GM15510 (cell line): ENCODE measurements around the gene CDC42.

Experiments used
- POLR2A ChIP-seq: IDR thresholded peaks from 3 replicates; pipeline ENCODE4 v1.6.1; 2011; ENCODE audit warnings: borderline replicate concordance; ENCODE audit not compliant: insufficient read length; ENCODE audit errors: extremely low read depth

Gene CDC42

GRCh38 chr1:22118291-22118992, 65.9 kb downstream of the CDC42 start:
- no peak for TF ChIP-seq POLR2A

DNA sequence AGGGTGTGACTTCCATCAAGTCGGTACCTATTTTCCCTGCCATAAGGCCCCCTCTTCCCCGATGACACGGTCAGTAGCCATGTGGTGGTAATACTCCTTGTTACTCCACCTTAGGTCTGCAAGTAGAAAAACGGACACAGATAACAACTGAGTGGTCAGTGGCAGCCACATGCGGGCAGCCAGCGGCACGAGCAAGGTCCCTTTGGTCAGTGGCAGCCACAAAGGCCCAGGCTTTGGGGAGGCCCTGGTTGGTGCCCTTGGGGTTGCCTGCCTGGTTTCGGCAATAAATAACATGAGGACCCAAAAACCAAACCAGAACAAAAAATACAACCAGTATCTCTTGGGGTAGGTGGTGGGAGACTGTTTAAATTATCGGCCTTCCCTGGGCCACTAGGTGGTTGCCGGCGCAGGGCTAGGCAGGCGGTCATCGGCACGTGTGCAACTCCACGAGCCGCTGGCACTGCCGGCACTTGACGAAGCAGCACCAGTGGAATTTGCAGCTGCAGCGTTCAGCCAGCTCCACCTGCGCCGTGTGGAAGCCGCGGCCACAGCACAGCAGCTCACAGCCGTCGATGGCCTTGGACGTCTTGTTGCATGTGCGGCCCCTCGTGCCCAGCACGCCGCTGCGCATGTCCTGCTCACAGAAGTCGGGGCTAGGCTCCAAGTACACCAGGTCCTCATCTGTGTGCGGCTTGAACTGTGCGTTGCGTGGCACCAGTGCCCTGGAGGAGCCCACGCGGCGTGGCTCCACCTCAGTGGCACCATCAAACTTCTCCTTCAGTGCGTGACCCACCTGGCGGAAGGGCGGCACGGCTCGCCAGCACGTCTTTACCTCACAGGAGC, 67.3 kb downstream of the CDC42 start:
- TF ChIP-seq POLR2A = no peak

- no peak for TF ChIP-seq POLR2A
These were observed 67.9 kb downstream of the CDC42 start for GRCh38 chr1:22120469-22120790.

GRCh38 chr1:22121421-22121911, 69.0 kb downstream of the CDC42 start:
- TF ChIP-seq POLR2A = no peak

GRCh38 chr1:22122273-22123070, 70.0 kb downstream of the CDC42 start:
- TF ChIP-seq POLR2A = no peak

DNA sequence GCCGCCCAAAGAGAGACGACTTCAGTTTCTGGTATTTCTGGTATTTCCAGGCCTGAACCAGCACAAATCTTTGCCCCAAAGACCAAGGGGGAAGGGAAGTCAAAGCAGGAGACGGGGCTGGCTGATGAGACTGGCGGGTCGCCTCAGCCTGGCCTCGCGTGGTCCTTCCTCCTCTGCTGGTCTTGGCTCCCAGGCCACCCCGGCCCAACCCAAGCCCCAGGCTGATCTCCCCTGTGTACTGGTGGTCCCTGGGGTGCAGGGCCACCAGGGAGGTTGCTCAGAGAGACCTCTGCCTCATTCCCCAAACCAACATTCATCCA, 70.5 kb downstream of the CDC42 start:
- TF ChIP-seq POLR2A = no peak

DNA sequence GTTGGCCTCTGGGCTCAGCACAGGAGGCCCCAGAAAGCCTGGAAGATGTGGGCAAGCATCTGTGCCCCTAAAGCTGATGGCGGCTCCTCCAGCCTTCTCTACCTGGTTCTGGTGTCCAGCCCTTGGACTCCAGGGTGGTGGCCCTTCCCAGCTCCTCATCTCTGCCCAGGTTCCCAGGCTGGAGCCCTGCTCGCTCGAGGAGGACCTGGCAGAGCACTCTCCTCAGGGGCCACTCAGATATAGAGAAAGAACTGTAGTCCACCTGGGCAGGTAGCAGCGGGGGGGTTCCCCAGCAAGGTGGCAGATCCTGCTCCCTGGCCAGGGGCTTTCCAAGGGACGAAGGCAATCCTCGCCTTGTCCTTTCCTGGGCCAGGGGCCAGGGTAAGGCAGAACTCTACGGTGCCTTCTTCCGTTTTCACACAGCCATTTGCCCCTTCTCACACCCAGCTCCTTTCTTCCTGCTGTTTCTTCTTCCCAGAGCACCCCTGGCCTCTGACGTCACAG, 71.4 kb downstream of the CDC42 start:
- TF ChIP-seq POLR2A = no peak

DNA sequence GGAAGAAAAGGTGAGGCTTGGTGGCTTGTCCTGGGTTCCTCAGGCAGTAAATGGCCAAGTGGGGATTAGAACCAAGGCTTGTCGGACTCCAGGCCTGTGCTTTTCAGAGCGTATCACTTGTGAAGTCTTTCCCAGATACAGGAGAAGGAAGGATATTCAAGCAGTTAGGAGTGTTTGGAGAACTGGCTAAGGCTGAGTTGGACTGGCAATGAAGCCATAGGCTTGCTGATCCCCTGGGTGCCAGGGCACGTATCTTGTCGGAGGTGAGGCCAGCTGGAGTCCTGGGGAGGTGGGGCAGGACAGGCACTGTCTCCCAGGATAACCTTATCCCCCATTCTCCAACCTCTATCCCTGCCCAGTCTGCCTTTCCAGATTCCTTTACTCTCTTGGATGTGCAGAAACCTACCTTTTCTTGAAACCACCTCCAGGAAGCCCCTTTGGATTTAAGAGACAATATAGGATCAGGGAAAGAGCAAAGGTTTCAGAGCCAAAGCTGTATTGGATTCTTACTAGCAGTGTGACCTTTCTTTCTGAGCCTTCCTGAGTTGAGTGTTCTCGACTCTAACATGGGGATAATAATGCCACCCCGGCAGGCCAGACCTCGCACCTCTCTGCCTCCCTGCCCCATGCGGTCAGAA, 72.2 kb downstream of the CDC42 start:
- no peak for TF ChIP-seq POLR2A

DNA sequence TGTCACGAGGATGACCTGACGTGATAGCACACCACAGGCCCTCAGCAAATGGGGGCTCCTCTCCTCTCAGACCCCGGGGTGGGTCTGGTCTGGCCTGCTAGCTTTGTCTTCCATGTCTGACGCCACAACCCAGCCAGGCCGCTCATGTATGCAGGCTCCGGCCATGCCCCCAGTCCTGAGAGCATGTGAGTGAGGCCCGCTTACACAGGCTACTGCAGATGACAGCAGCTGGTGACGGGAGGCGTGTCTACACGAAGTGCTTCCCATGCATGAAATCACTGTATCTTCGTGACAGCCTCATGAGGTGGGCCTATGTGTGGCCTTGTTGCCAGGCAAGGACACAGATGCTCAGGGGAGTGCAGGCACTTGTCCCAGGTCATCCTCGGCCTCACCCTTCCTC, 74.0 kb downstream of the CDC42 start:
- TF ChIP-seq POLR2A = no peak

DNA sequence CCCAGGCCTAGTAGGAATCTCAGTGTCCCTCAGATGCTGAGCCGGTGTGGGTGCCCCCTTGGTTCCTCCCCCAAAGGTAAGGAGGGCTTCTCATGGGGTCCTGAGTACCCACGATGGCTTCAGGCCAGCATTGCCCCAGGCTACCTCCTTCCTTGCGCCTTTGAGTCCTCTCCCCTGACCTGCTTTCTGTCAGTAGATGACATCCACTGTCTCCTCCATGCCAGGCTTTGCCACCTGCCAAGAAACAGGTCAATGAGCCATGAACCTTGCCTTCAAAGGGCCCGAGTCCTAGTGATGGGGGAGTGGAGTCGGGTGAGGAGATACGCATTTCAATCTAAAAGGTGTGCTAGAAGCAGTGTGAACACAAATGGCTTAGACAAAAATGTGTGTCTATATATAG, 74.7 kb downstream of the CDC42 start:
- no peak for TF ChIP-seq POLR2A

DNA sequence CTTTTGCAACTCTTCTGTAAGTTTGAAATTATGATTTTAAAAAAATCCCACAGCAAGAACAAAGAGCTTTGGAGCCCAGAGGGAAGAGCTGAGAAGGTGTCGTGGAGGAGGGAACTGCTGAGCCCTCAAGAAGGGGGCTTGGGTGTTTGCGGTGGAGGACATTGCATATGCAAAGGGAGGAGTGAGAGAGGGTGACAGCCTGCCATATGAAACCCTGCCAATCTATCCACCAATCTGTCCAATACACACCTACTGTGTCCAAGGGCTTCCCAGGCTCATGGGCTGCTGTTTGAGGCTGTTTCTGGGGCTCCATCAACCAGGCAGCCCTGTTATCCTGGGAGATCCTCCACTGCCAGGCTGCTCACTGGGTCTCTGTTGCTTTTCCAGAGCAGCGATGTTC, 75.2 kb downstream of the CDC42 start:
- no peak for TF ChIP-seq POLR2A

DNA sequence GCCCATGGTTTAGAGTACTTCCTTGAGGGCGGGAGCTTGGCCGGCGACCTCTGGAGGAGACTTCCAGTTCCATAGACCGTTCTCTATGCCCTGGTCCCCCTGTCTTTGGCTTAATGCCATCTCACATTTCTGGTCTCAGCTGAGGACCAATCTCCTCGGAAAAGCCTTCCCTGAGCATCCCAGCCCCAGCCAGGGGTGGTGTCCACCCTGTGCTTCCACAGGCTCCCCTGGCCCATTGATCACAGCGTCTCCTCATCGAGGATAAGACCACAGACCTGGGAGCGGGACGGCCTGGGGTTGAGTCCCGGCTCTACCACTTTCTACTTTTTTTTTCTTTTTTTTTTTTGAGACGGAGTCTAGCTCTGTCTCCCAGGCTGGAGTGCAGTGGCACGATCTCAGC, 75.9 kb downstream of the CDC42 start:
- TF ChIP-seq POLR2A = no peak

GRCh38 chr1:22129501-22130117, 77.1 kb downstream of the CDC42 start:
- no peak for TF ChIP-seq POLR2A

GRCh38 chr1:22131062-22131461, 78.6 kb downstream of the CDC42 start:
- no peak for TF ChIP-seq POLR2A
